Endodermal cell (in vitro differentiated cells): Measurements from ENCODE around the gene INKA2. TPM values are rescaled to one million over a fixed set of nuclear protein-coding genes. Genes with fewer than 3 reads are reported as not detected.

Experiments used
- DNase-seq: peaks from one replicate; pipeline ENCODE4 v3.0.0-alpha.2; 2017
- H3K27ac ChIP-seq: 2 replicates; pipeline ENCODE4 v1.5.1; 2013; ENCODE audit warnings: mild to moderate bottlenecking, low read depth, low read length, moderate library complexity
- H3K27me3 ChIP-seq: 2 replicates; pipeline ENCODE4 v1.6.1; 2013; ENCODE audit warnings: mild to moderate bottlenecking, low read length, moderate library complexity; ENCODE audit not compliant: insufficient read depth, control insufficient read depth, poor library complexity, severe bottlenecking
- H3K36me3 ChIP-seq: 2 replicates; pipeline ENCODE4 v1.7.0; 2013; ENCODE audit warnings: mild to moderate bottlenecking, low read length, moderate library complexity; ENCODE audit not compliant: control insufficient read depth, insufficient read depth
- H3K4me1 ChIP-seq: one replicate; pipeline ENCODE4 v1.7.0; 2013; ENCODE audit warnings: low read length; ENCODE audit not compliant: control insufficient read depth, insufficient read depth
- H3K4me3 ChIP-seq: 2 replicates; pipeline ENCODE4 v1.5.1; 2013; ENCODE audit warnings: mild to moderate bottlenecking, low read length, moderate library complexity
- H3K9ac ChIP-seq: 2 replicates; pipeline ENCODE4 v1.6.1; 2013; ENCODE audit warnings: mild to moderate bottlenecking, low read length, moderate library complexity; ENCODE audit not compliant: poor library complexity, severe bottlenecking; ENCODE audit errors: extremely low read depth
- H3K9me3 ChIP-seq: 2 replicates; pipeline ENCODE4 v1.6.1; 2013; ENCODE audit warnings: mild to moderate bottlenecking, low read length, moderate library complexity; ENCODE audit not compliant: control insufficient read depth
- H3K27ac Mint-ChIP-seq: 2 replicates; pipeline ENCODE4 v1.8.0; 2020; ENCODE audit warnings: mixed read lengths
- H3K27me3 Mint-ChIP-seq: 2 replicates; pipeline ENCODE4 v1.8.0; 2021; ENCODE audit warnings: mild to moderate bottlenecking, mixed read lengths; ENCODE audit not compliant: insufficient read depth
- H3K36me3 Mint-ChIP-seq: 2 replicates; pipeline ENCODE4 v1.8.0; 2020; ENCODE audit warnings: low read depth, mixed read lengths
- H3K4me1 Mint-ChIP-seq: 2 replicates; pipeline ENCODE4 v1.8.0; 2020; ENCODE audit warnings: mixed read lengths
- H3K4me3 Mint-ChIP-seq: 2 replicates; pipeline ENCODE4 v1.8.0; 2020; ENCODE audit warnings: mild to moderate bottlenecking, moderate library complexity, mixed read lengths
- H3K9me3 Mint-ChIP-seq: 2 replicates; pipeline ENCODE4 v1.8.0; 2020; ENCODE audit warnings: mild to moderate bottlenecking, mixed read lengths
- WGBS, 2 experiments: methylation state at CpG; one replicate each; pipeline versions ENCODE4 v1.1.5 to v1.1.7; 2013; ENCODE audit warnings: missing lambda C conversion rate in 2 of 2, mixed read lengths in 1 of 2; ENCODE audit not compliant: insufficient coverage in 1 of 2, insufficient read length in 1 of 2; 5-methylcytosine and 5-hydroxymethylcytosine counted together
- total RNA-seq, 2 donors: library from RNA; stranded (reverse); fragmentation: NEBNext Ultra II Directional in 1 of 2; extraction: Animal tissue kit (Norgen Biotek cat#: 25700) in 1 of 2; gene quantifications; 2 replicates in 1 of 2; 3 replicates in 1 of 2; pipeline ENCODE4 v1.2.1, GENCODE V29; 2021
- TF ChIP-seq, protein P1 (sequence below): fragments of 200-600 bp; sonication (generic); conservative IDR thresholded peaks from 2 replicates; pipeline ENCODE4 v1.5.0; 2021; ENCODE audit warnings: antibody characterized with exemption, mild to moderate bottlenecking

Gene INKA2
- total RNA-seq, 2 donors from 2014 or later = 1.4 to 1.9 TPM

DNA sequence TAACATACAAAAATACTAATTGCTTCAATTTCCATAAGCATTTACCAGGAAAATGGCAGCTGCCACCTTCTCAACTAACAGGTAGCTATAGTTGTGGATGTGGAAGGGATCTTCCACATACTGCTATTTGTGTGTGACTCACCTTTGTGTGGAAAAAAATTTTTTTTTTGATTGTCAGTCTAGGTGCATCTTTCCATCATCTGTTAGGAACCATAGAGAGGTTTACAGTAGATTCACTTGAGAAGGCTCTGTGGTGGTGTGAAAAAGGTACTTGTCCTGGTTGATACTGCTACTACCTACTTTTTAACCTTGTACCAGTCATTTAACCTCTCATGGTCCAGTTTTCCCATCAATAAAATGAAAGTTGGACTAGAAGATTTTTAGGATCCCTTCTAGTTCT lies 29.4 kb upstream of the INKA2 start:
- H3K36me3 Mint-ChIP-seq = peaks cover 25% of the 10 kb centered on the region
- peaks cover 2% of the 10 kb centered on the region for H3K27me3 Mint-ChIP-seq
- H3K36me3 ChIP-seq = peaks cover 63% of the 10 kb centered on the region
- H3K27ac ChIP-seq = no peak overlapping the region
- H3K4me1 ChIP-seq = no peaks in the 10 kb centered on the region
- TF ChIP-seq, protein P1, sequence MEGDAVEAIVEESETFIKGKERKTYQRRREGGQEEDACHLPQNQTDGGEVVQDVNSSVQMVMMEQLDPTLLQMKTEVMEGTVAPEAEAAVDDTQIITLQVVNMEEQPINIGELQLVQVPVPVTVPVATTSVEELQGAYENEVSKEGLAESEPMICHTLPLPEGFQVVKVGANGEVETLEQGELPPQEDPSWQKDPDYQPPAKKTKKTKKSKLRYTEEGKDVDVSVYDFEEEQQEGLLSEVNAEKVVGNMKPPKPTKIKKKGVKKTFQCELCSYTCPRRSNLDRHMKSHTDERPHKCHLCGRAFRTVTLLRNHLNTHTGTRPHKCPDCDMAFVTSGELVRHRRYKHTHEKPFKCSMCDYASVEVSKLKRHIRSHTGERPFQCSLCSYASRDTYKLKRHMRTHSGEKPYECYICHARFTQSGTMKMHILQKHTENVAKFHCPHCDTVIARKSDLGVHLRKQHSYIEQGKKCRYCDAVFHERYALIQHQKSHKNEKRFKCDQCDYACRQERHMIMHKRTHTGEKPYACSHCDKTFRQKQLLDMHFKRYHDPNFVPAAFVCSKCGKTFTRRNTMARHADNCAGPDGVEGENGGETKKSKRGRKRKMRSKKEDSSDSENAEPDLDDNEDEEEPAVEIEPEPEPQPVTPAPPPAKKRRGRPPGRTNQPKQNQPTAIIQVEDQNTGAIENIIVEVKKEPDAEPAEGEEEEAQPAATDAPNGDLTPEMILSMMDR = no peak
- H3K4me1 Mint-ChIP-seq = no peaks in the 10 kb centered on the region
- no peak overlapping the region for H3K4me3 ChIP-seq
- H3K27ac Mint-ChIP-seq = no peak overlapping the region
- no peak overlapping the region for H3K9ac ChIP-seq
- DNase-seq = no peak
- H3K27me3 ChIP-seq = no peaks in the 10 kb centered on the region
- no peak overlapping the region for H3K4me3 Mint-ChIP-seq
- H3K9me3 Mint-ChIP-seq = no peaks in the 10 kb centered on the region
- H3K9me3 ChIP-seq = no peaks in the 10 kb centered on the region

DNA sequence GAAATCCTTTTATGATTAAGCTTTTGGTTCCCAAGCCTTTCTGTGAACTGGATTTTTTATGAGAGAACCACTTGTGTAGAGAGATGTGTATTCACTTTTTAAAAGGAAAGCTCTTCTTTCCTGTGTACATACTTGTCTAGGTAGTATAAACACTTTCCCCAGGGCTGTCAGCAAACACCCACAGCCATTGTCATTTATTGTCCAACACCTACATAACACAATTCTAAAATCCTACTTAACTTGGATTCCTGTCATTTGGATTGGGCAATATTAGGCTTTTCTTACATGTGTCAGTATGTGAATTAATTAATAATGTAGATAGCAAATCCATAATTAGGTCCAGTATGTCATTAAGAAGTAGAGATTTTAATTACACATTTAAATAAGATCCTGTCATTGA lies 28.8 kb upstream of the INKA2 start:
- H3K27ac ChIP-seq = no peak overlapping the region
- Mint-ChIP-seq H3K27me3 (peaks cover 2% of the 10 kb centered on the region), H3K4me1 (no peaks in the 10 kb centered on the region), H3K9me3 (no peaks in the 10 kb centered on the region), H3K36me3 (peaks cover 30% of the 10 kb centered on the region), H3K4me3 (no peak overlapping the region), H3K27ac (no peak overlapping the region)
- H3K27me3 ChIP-seq = no peaks in the 10 kb centered on the region
- H3K9ac ChIP-seq = no peak overlapping the region
- peaks cover 69% of the 10 kb centered on the region for H3K36me3 ChIP-seq
- H3K4me3 ChIP-seq = no peak overlapping the region
- TF ChIP-seq, protein P1 = no peak
- DNase-seq = no peak
- no peaks in the 10 kb centered on the region for H3K4me1 ChIP-seq
- no peaks in the 10 kb centered on the region for H3K9me3 ChIP-seq

- 89 to 90% methylated on average over 1 of the region's 2 CpGs for WGBS, 2 experiments
- no peak overlapping the region for H3K4me3 Mint-ChIP-seq
- H3K27ac ChIP-seq = no peak overlapping the region
- no peaks in the 10 kb centered on the region for H3K27me3 ChIP-seq
- H3K4me1 Mint-ChIP-seq = no peaks in the 10 kb centered on the region
- H3K27ac Mint-ChIP-seq = no peak overlapping the region
- peaks cover 87% of the 10 kb centered on the region for H3K36me3 ChIP-seq
- H3K9me3 Mint-ChIP-seq = no peaks in the 10 kb centered on the region
- no peaks in the 10 kb centered on the region for H3K27me3 Mint-ChIP-seq
- TF ChIP-seq, protein P1 = no peak
- H3K4me3 ChIP-seq = no peak overlapping the region
- peaks cover 63% of the 10 kb centered on the region for H3K36me3 Mint-ChIP-seq
- H3K9ac ChIP-seq = no peak overlapping the region
- DNase-seq = no peak
- no peaks in the 10 kb centered on the region for H3K9me3 ChIP-seq
- no peaks in the 10 kb centered on the region for H3K4me1 ChIP-seq
These were observed 23.1 kb upstream of the INKA2 start for GRCh38 chr1:111762332-111762731.
